Memory B cell (primary cell): ENCODE measurements around the gene KMT2C.
A peak's percentile ranks its signal among the peaks of the same experiment; 100 is the strongest.
"Not testable (repeated sequence)": the region's sequence is repeated elsewhere in the genome, so short reads cannot be mapped to it uniquely, and the experiment has no call there.

ENCODE experiments used
- ATAC-seq: fragments of 150-1000 bp; cut with Tn5 transposase; 2 replicates; pipeline ENCODE4 v1.10.0; 2021; ENCODE audit warnings: low read depth, mild to moderate bottlenecking, moderate library complexity
- DNase-seq, 2 donors: peaks; one replicate each; pipeline ENCODE4 v3.0.0; 2022; ENCODE audit warnings: low spot score in 2 of 2
- H3K27ac Mint-ChIP-seq: one replicate; pipeline ENCODE4 v1.8.0; 2022; ENCODE audit warnings: mild to moderate bottlenecking, moderate library complexity, mixed read lengths
- H3K27me3 Mint-ChIP-seq: one replicate; pipeline ENCODE4 v1.8.0; 2022; ENCODE audit warnings: mixed read lengths
- H3K36me3 Mint-ChIP-seq: one replicate; pipeline ENCODE4 v1.8.0; 2022; ENCODE audit warnings: mild to moderate bottlenecking, mixed read lengths
- H3K4me1 Mint-ChIP-seq: one replicate; pipeline ENCODE4 v1.8.0; 2022; ENCODE audit warnings: mixed read lengths
- H3K4me3 Mint-ChIP-seq: one replicate; pipeline ENCODE4 v1.8.0; 2022; ENCODE audit warnings: mild to moderate bottlenecking, moderate library complexity, mixed read lengths
- H3K9me3 Mint-ChIP-seq: one replicate; pipeline ENCODE4 v1.8.0; 2022; ENCODE audit warnings: mixed read lengths

KMT2C gene

DNA sequence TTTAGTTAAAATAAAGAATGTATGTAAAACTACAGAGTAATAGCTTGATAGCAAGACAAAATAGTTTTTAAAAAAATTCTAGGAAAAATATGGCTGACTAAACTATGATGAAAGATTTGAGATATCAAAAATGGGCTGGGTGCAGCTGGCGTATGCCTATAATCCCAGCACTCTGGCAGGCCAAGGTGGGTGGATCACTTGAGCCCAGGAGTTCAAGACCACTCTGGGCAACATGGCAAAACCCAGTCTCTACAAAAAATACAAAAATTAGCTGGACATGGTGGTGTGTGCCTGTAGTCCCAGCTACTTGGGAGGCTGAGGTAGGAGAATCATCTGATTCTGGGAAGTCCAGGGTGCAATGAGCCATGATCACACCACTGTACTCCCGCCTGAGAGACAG, 29.8 kb downstream of the KMT2C start:
- not testable (repeated sequence) for H3K27me3 Mint-ChIP-seq, H3K4me3 Mint-ChIP-seq, H3K9me3 Mint-ChIP-seq, H3K27ac Mint-ChIP-seq, DNase-seq, H3K36me3 Mint-ChIP-seq, H3K4me1 Mint-ChIP-seq
- ATAC-seq: peak; percentile 19

- Mint-ChIP-seq H3K4me1 (peaks cover 4% of the 10 kb centered on the region), H3K9me3 (peaks cover 4% of the 10 kb centered on the region), H3K36me3 (no peaks in the 10 kb centered on the region), H3K4me3 (no peak overlapping the region), H3K27me3 (no peaks in the 10 kb centered on the region), H3K27ac (no peak overlapping the region)
- ATAC-seq (no peak), DNase-seq (no peak)
Measured at GRCh38 chr7:152403726-152404125, 32.1 kb downstream of the KMT2C start.

GRCh38 chr7:152402384-152403250, 33.2 kb downstream of the KMT2C start:
- ATAC-seq: no peak
- H3K4me3 Mint-ChIP-seq: no peak overlapping the region
- H3K36me3 Mint-ChIP-seq: peaks cover 3% of the 10 kb centered on the region
- DNase-seq: no peak
- H3K4me1 Mint-ChIP-seq: peaks cover 10% of the 10 kb centered on the region
- H3K9me3 Mint-ChIP-seq: peaks cover 4% of the 10 kb centered on the region
- no peaks in the 10 kb centered on the region for H3K27me3 Mint-ChIP-seq
- no peak overlapping the region for H3K27ac Mint-ChIP-seq

- ATAC-seq (no peak), DNase-seq (no peak)
- peaks cover 5% of the 10 kb centered on the region for H3K36me3 Mint-ChIP-seq
- H3K4me3 Mint-ChIP-seq: no peak overlapping the region
- H3K27me3 Mint-ChIP-seq: no peaks in the 10 kb centered on the region
- no peak overlapping the region for H3K27ac Mint-ChIP-seq
- H3K9me3 Mint-ChIP-seq: peaks cover 2% of the 10 kb centered on the region
- H3K4me1 Mint-ChIP-seq: peaks cover 22% of the 10 kb centered on the region
Measured at GRCh38 chr7:152399344-152399743, 36.5 kb downstream of the KMT2C start.

GRCh38 chr7:152395112-152395511, 40.7 kb downstream of the KMT2C start:
- Mint-ChIP-seq H3K4me3 (no peak overlapping the region), H3K27ac (no peak overlapping the region), H3K4me1 (peaks cover 38% of the 10 kb centered on the region)

DNA sequence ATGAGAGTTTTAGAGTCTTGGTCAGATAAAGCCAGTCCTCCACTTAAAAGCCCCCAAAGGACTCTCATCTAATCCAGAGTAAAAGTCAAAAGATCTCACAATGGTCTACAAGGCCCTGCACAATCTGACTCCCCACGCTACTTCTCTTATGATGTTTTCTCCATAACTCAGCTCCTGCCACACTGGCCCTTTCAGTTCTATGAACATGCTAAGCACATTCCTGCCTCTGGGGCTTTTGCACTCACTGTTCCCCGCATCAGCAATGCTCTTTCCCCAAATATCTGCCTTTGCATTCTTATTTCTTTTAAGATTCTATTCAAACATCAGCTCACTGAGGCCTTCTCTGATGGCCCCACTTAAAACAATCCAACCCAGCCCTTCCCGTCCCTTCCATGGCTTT, 41.6 kb downstream of the KMT2C start:
- peak; percentile 33 for ATAC-seq
- H3K4me1 Mint-ChIP-seq: peaks cover 39% of the 10 kb centered on the region
- DNase-seq, H3K27ac Mint-ChIP-seq, H3K4me3 Mint-ChIP-seq, H3K27me3 Mint-ChIP-seq, H3K36me3 Mint-ChIP-seq, H3K9me3 Mint-ChIP-seq: not testable (repeated sequence)

More at GRCh38 chr7:152395112-152395511, 40.7 kb downstream of the KMT2C start:
- H3K27me3 Mint-ChIP-seq: no peaks in the 10 kb centered on the region
- H3K9me3 Mint-ChIP-seq: no peaks in the 10 kb centered on the region
- no peak for ATAC-seq
- peaks cover 5% of the 10 kb centered on the region for H3K36me3 Mint-ChIP-seq
- no peak for DNase-seq

DNA sequence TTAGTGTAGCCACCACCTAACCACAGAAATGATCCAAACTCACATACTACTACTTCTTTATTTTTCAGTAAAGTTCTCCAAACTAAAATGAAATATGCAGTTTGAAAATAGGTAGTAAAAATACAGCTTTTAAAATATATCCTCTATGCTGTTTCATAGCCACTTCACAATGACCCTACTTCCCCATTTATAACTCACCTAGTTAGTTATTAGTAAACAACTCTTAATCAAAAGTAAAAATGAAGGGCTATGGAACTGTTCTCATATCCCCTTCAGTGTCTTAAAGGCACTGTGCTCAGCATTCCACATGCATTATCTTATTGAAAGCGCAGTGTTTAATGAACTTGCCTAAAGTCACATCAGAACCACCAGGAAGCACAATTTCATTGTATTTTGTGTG, 43.5 kb downstream of the KMT2C start:
- ATAC-seq (peak; percentile 70), DNase-seq (no peak)
- peak overlapping the region; percentile 75 for H3K27ac Mint-ChIP-seq
- no peaks in the 10 kb centered on the region for H3K27me3 Mint-ChIP-seq
- H3K36me3 Mint-ChIP-seq: peaks cover 2% of the 10 kb centered on the region
- peaks cover 31% of the 10 kb centered on the region for H3K4me1 Mint-ChIP-seq
- no peaks in the 10 kb centered on the region for H3K9me3 Mint-ChIP-seq
- H3K4me3 Mint-ChIP-seq: no peak overlapping the region

DNA sequence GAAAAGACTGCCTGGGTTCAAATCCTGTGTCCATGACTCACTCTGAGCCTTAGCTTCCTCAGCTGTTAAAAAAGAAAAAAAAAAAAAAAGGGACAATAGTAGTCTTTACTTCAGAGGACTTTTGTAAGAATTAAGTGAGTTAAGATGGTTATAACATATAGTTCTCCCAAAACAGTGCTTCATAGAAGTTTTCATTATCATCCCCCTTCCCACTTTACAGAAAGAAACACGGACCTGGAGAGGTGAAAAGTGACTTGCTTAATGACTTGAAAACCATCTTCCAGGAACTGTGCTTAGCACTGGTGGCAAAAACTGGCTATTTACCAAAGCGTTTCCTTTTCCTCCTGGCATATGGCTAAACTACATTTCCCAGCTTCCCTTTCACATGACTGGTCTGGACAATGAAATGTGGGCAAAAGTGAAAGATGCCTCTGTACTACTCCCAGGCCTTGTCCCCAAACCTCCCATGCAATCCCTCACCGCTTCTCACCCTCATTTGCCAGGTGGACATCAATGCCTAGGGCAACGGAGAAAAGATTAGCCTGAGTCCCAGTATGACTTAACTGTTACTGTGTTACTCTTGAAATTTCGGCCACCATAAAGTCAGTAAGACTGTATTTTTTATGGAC, 49.6 kb downstream of the KMT2C start:
- ATAC-seq, H3K36me3 Mint-ChIP-seq, H3K4me3 Mint-ChIP-seq: not testable (repeated sequence)

GRCh38 chr7:152384235-152385200, 51.3 kb downstream of the KMT2C start:
- not testable (repeated sequence) for H3K36me3 Mint-ChIP-seq, H3K9me3 Mint-ChIP-seq, H3K27me3 Mint-ChIP-seq, ATAC-seq, H3K4me3 Mint-ChIP-seq, DNase-seq, H3K4me1 Mint-ChIP-seq, H3K27ac Mint-ChIP-seq

More for the DNA sequence above, 49.6 kb downstream of the KMT2C start:
- DNase-seq, H3K27ac Mint-ChIP-seq, H3K9me3 Mint-ChIP-seq, H3K27me3 Mint-ChIP-seq: not testable (repeated sequence)
- H3K4me1 Mint-ChIP-seq: peaks cover 12% of the 10 kb centered on the region

DNA sequence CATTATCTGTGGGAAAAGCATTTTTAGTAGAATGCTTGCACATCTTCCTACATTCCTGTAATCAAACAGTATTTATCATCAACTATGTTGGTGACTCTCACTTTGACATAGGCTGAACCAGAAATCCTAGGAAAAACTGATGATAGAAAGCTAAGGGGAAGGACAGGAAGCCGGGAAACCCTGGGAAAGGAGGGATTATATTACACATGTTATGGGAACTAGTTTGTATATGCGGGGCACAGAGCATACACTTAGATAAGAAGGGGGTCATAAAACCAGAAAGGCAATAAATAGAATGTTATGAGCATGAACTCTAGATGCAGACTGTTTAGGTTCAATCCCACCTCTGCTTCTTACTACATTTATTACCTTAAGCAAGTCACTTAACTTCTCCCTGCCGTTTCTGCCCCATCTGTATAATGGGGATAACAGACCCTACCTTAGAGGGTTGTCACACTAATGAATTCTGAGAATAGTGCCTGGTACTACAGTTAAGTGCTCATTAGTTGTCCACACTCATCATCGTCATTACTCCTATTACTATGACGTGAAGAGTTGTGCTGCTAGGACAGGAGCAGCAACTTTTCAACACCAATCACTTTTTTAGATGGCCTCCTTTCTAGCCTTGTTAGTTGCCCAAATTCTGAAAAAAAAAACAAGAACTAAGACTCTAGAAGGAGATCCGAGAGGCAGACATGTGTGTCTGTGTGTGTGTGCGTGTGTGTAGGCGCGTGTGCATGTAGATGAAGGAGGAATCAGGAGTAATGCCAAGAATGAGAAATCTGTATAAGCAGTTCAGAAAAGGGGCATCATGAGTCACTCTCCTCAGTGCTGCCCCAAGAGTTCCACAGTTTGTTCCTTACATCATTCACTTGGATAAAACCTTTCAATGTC, 52.2 kb downstream of the KMT2C start:
- no peaks in the 10 kb centered on the region for H3K27me3 Mint-ChIP-seq
- peaks cover 14% of the 10 kb centered on the region for H3K4me1 Mint-ChIP-seq
- no peak for ATAC-seq
- DNase-seq: no peak
- H3K36me3 Mint-ChIP-seq: no peaks in the 10 kb centered on the region
- H3K27ac Mint-ChIP-seq: no peak overlapping the region
- no peaks in the 10 kb centered on the region for H3K9me3 Mint-ChIP-seq
- no peak overlapping the region for H3K4me3 Mint-ChIP-seq

GRCh38 chr7:152382244-152382643, 53.6 kb downstream of the KMT2C start:
- Mint-ChIP-seq H3K36me3 (peaks cover 2% of the 10 kb centered on the region), H3K4me3 (no peak overlapping the region), H3K4me1 (peaks cover 14% of the 10 kb centered on the region), H3K27me3 (no peaks in the 10 kb centered on the region), H3K9me3 (no peaks in the 10 kb centered on the region), H3K27ac (no peak overlapping the region)
- no peak for DNase-seq
- ATAC-seq: no peak

DNA sequence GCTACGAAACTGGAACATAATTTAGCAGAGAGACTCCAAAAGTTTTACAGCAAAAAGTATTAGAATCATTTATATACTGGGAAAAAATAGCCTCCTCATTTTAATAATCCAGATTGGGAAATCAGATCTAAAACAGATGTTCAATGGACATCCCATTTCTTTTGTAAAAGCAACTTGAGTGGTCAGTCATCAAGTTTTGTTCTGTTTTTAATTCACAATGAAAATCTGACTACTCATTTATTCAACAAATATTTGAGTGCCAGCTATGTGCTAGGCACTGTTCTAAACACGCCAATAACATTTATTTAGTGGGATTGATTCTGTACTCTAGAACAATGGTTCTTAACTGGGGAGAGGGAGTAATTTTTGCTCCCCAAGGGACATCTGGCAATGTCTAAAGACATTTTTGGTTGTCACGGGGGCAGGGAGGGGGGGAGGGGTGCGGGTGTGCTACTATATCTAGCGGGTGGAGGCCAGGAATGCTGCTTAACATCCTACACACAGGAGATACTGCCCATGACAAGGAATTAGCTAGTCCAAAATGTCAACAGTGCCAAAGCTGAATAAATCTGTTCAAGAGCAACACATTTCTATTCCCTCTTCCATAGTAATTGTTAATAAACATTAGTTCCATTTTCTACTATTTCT, 54.7 kb downstream of the KMT2C start:
- not testable (repeated sequence) for H3K27me3 Mint-ChIP-seq, H3K27ac Mint-ChIP-seq, H3K36me3 Mint-ChIP-seq, H3K9me3 Mint-ChIP-seq, ATAC-seq, DNase-seq
- Mint-ChIP-seq H3K4me3 (peak overlapping the region; percentile 19), H3K4me1 (peaks cover 11% of the 10 kb centered on the region)

DNA sequence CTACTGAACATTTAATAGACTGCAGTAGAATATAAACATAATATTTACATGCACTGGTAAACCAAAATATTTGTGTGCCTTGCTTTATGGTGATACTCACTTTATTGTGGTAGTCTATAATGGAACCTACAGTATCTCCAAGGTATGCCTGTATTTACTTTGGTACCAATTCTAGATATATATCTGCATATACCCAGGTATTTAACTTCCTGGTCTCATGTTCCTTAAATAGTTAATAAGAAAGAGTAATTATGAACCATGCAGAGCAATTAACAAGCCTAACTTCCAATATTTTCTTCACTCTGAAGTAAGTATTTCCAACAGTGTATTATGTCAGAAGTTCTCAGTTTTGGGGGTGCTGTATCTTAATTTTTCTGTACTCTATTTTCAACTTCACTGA, 57.3 kb downstream of the KMT2C start:
- not testable (repeated sequence) for H3K4me3 Mint-ChIP-seq, H3K9me3 Mint-ChIP-seq, H3K27ac Mint-ChIP-seq, H3K36me3 Mint-ChIP-seq, H3K27me3 Mint-ChIP-seq, DNase-seq, ATAC-seq
- peaks cover 13% of the 10 kb centered on the region for H3K4me1 Mint-ChIP-seq
